Testis (tissue), 3 donors: ENCODE results near the gene NBEA. TPM values are rescaled to one million over a fixed set of nuclear protein-coding genes. Genes with fewer than 3 reads are reported as not detected.
"Not testable (repeated sequence)": the region's sequence is repeated elsewhere in the genome, so short reads cannot be mapped to it uniquely, and the experiment has no call there.

Experiments used
- DNase-seq: peaks from one replicate; pipeline ENCODE4 v3.0.0-alpha.2; 2019
- H3K27ac ChIP-seq, 2 donors: fragments of 200-600 bp; sonication (generic); one replicate each; pipeline ENCODE4 v1.5.1; 2019
- H3K27me3 ChIP-seq: fragments of 200-600 bp; sonication (generic); one replicate; pipeline ENCODE4 v1.5.1; 2019
- H3K36me3 ChIP-seq: fragments of 200-600 bp; sonication (generic); one replicate; pipeline ENCODE4 v1.5.1; 2017; ENCODE audit warnings: low read depth; ENCODE audit errors: missing control alignments
- H3K4me1 ChIP-seq: fragments of 200-600 bp; sonication (generic); one replicate; pipeline ENCODE4 v1.5.1; 2019
- H3K4me3 ChIP-seq, 2 donors: fragments of 200-600 bp; sonication (generic); one replicate each; pipeline ENCODE4 v1.5.1; 2017 to 2019
- H3K9me3 ChIP-seq: fragments of 200-600 bp; sonication (generic); one replicate; pipeline ENCODE4 v1.5.1; 2017
- POLR2A ChIP-seq: fragments of 450-650 bp; IDR thresholded peaks from one replicate; pipeline ENCODE4 v1.6.1; 2017; ENCODE audit warnings: antibody characterized with exemption, mild to moderate bottlenecking, moderate library complexity
- WGBS, 2 donors: methylation state at CpG; one replicate each; pipeline ENCODE4 v1.1.5; 2018; 5-methylcytosine and 5-hydroxymethylcytosine counted together
- intact Hi-C: fragments of 100-400 bp; cut with DNase I; formaldehyde crosslinking; loops from one replicate; pipeline ENCODE4 v1.15.1; 2023; ENCODE audit warnings: low total_unique reads
- polyA plus RNA-seq: library from polyadenylated mRNA; stranded (reverse); fragments of 350-450 nt; fragmentation: Illumina TruSeq; extraction: RNeasy Lipid Tissue Mini Kit (QIAGEN cat#74804); gene quantifications from one replicate; pipeline ENCODE4 v1.2.3, GENCODE V29; 2014; ENCODE audit warnings: low read depth, low replicate concordance; ENCODE audit not compliant: insufficient read depth
- total RNA-seq, 2 donors: library from RNA; depleted of rRNA; stranded (reverse); fragments of >200 nt; gene quantifications; one replicate each; pipeline ENCODE4 v1.2.3, GENCODE V29; 2016
- TF ChIP-seq, protein P1 (sequence below), 3 experiments: fragments of 450-650 bp in 2 of 3; fragments of 200-600 bp in 1 of 3; sonication (generic) in 1 of 3; IDR thresholded peaks; one replicate each; pipeline ENCODE4 v1.5.1; 2016 to 2019; ENCODE audit warnings: antibody characterized with exemption in 3 of 3, mild to moderate bottlenecking in 2 of 3, moderate library complexity in 1 of 3

The NBEA gene
- total and polyA plus RNA-seq, 3 donors from 2014 or later: 8.6 to 22.2 (median 18.3) TPM

GRCh38 chr13:34926508-34926907, 15.6 kb upstream of the NBEA start:
- Histone ChIP-seq H3K27ac (no peak overlapping the region), H3K9me3 (no peaks in the 10 kb centered on the region), H3K4me3 (no peak overlapping the region), H3K36me3 (no peaks in the 10 kb centered on the region), H3K4me1 (no peaks in the 10 kb centered on the region), H3K27me3 (no peaks in the 10 kb centered on the region)
- 75 to 82% methylated on average over 1 of the region's 1 CpG for WGBS, 2 donors
- intact Hi-C loops: no loop called here
- DNase-seq: no peak
- no peak for TF ChIP-seq POLR2A
- TF ChIP-seq, protein P1, sequence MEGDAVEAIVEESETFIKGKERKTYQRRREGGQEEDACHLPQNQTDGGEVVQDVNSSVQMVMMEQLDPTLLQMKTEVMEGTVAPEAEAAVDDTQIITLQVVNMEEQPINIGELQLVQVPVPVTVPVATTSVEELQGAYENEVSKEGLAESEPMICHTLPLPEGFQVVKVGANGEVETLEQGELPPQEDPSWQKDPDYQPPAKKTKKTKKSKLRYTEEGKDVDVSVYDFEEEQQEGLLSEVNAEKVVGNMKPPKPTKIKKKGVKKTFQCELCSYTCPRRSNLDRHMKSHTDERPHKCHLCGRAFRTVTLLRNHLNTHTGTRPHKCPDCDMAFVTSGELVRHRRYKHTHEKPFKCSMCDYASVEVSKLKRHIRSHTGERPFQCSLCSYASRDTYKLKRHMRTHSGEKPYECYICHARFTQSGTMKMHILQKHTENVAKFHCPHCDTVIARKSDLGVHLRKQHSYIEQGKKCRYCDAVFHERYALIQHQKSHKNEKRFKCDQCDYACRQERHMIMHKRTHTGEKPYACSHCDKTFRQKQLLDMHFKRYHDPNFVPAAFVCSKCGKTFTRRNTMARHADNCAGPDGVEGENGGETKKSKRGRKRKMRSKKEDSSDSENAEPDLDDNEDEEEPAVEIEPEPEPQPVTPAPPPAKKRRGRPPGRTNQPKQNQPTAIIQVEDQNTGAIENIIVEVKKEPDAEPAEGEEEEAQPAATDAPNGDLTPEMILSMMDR (IDR thresholded peaks at IDR 0.05): no peak

DNA sequence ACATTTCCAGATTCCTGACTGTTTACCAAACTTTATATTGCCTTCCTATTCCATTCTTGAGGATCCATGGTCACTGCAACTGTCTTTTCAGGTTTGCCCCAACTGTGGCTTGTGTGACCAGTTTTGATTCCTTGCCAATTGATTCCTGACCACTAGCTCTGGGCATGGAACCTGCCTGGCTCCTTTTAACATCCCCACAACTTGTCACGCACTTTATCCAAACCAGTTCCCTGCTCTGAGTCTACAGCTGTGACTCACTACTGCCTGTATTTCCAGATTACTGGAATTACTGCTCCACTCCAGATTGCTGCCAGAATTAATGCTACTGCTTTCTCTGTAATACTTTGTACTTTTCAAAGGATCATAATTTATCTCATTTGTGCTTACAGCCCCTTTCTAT, 13.4 kb upstream of the NBEA start:
- DNase-seq, H3K27ac ChIP-seq: not testable (repeated sequence)
- WGBS, 2 donors: 63 to 82% methylated on average over 1 of the region's 1 CpG

GRCh38 chr13:34931572-34931971, 10.5 kb upstream of the NBEA start:
- Histone ChIP-seq H3K27ac (no peak overlapping the region), H3K9me3 (no peaks in the 10 kb centered on the region), H3K27me3 (no peaks in the 10 kb centered on the region), H3K4me1 (no peaks in the 10 kb centered on the region), H3K36me3 (no peaks in the 10 kb centered on the region), H3K4me3 (no peak overlapping the region)
- no peak for TF ChIP-seq POLR2A
- TF ChIP-seq, protein P1 (IDR thresholded peaks at IDR 0.05): no peak
- intact Hi-C loops: no loop called here
- 89% methylated on average over 6 of the region's 6 CpGs for WGBS, 2 donors
- DNase-seq: no peak

More for the DNA sequence above, 13.4 kb upstream of the NBEA start:
- H3K4me3 ChIP-seq, intact Hi-C loops, H3K36me3 ChIP-seq, H3K4me1 ChIP-seq, H3K27me3 ChIP-seq, H3K9me3 ChIP-seq: not testable (repeated sequence)

- no peak overlapping the region for H3K4me3 ChIP-seq
- no peaks in the 10 kb centered on the region for H3K4me1 ChIP-seq
- no peak for TF ChIP-seq POLR2A
- no peaks in the 10 kb centered on the region for H3K27me3 ChIP-seq
- no peak overlapping the region for H3K27ac ChIP-seq
- DNase-seq: no peak
- no peaks in the 10 kb centered on the region for H3K36me3 ChIP-seq
- intact Hi-C loops: no loop called here
- H3K9me3 ChIP-seq: no peaks in the 10 kb centered on the region
Observed at GRCh38 chr13:34933349-34933748, 8.7 kb upstream of the NBEA start.

DNA sequence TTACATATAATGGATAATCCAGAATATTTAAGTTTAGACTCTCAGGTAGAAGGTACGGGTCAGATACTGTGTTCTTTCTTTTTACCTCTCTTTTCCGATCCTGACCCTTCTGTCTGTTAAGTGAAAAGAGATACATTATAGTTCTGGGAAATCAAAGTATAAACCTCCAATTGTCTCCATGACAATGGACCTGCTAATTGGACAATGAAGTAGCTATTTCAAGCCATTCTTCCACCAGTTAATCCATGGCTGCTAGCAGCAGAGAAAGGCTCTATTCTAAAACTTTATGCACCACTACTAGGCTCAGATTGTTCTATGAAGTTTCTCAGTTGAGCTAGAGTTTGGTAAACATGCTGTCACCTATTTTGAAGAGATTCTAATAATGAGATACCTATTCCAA, 8.3 kb upstream of the NBEA start:
- Histone ChIP-seq H3K27me3 (no peaks in the 10 kb centered on the region), H3K36me3 (no peaks in the 10 kb centered on the region), H3K27ac (no peak overlapping the region), H3K4me1 (no peaks in the 10 kb centered on the region), H3K4me3 (no peak overlapping the region), H3K9me3 (no peaks in the 10 kb centered on the region)
- 76 to 85% methylated on average over 2 of the region's 2 CpGs for WGBS, 2 donors
- DNase-seq: no peak
- intact Hi-C loops: no loop called here
- TF ChIP-seq POLR2A: no peak
- TF ChIP-seq, protein P1 (IDR thresholded peaks at IDR 0.05): no peak

DNA sequence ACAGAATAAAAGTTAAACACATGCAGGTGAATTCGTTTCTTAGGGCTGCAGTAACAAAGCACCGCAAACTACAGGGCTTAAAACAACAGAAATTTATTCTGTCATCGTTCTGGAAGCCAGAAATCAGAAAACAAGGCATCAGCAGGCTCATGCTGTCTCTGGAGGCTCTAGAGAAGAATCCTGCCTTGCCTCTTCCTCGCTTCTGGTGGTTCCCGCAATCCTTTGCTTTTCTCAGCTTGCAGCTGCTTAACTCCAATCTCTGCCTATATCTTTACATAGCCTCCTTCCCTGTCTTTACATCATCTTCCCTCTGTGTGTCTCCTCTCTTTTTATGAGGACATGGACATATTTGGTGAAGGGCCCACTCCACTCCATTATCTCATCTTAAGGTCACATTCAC, 6.2 kb upstream of the NBEA start:
- no peak for DNase-seq
- 79 to 85% methylated on average over 5 of the region's 5 CpGs for WGBS, 2 donors
- Histone ChIP-seq H3K27me3 (no peaks in the 10 kb centered on the region), H3K4me3 (no peak overlapping the region), H3K27ac (no peak overlapping the region), H3K36me3 (no peaks in the 10 kb centered on the region), H3K9me3 (no peaks in the 10 kb centered on the region), H3K4me1 (no peaks in the 10 kb centered on the region)
- intact Hi-C loops: no loop called here
- TF ChIP-seq, protein P1 (IDR thresholded peaks at IDR 0.05): no peak
- TF ChIP-seq POLR2A: no peak
